ENCODE results near the gene NOCT. TPM values are rescaled to one million over a fixed set of nuclear protein-coding genes. Genes with fewer than 3 reads are reported as not detected.
A peak's percentile ranks its signal among the peaks of the same experiment; 100 is the strongest.
"Not testable (repeated sequence)": the region's sequence is repeated elsewhere in the genome, so short reads cannot be mapped to it uniquely, and the experiment has no call there.

NOCT gene
- total and polyA plus RNA-seq, 2 experiments from 2014 or later = 16.0 to 76.6 TPM

DNA sequence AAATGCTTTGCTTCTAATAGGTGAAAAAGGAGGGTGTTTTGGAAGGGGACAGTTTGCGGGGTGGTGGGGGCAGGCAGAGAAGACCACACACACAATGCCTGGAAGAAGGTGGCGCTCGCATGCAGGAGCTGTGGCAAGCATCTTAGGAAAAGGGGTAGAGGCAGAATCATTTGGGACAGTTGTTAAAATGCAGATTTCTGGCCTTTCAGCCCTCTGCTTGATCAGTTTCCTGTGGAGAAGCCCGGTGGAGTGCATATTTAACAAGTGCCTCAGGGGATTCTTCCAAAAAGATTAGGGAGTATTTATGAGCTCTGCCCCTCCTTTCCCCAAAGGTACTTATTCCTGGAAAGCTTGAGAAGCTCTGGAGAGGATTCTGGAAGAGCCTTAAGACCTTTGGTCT lies 4.8 kb downstream of the NOCT start:
- H3K27ac Mint-ChIP-seq = peak overlapping the region; percentile 64
- DNase-seq (ENCODE audit: low spot score) = peak; percentile 82
- TF ChIP-seq CREB1 (CRISPR knock-in tag; IDR thresholded peaks at IDR 0.05; ENCODE audit: low read depth) (no peak), NANOG (IDR thresholded peaks at IDR 0.05; ENCODE audit: borderline replicate concordance) (0 out of 2 replicates have a peak, but pooled peaks have one; percentile 34), POLR2AphosphoS5 (IDR thresholded peaks at IDR 0.05; ENCODE audit: low read depth) (no peak), EZH2phosphoT487 (IDR thresholded peaks at IDR 0.05; ENCODE audit: unreplicated experiment) (no peak), ZNF331 (CRISPR knock-in tag; IDR thresholded peaks at IDR 0.05; ENCODE audit: low read depth) (no peak), STAT1 (IDR thresholded peaks at IDR 0.05; ENCODE audit: unreplicated experiment) (no peak), JUNB (IDR thresholded peaks at IDR 0.05; ENCODE audit: unreplicated experiment) (no peak)
- TF ChIP-seq, protein P1, sequence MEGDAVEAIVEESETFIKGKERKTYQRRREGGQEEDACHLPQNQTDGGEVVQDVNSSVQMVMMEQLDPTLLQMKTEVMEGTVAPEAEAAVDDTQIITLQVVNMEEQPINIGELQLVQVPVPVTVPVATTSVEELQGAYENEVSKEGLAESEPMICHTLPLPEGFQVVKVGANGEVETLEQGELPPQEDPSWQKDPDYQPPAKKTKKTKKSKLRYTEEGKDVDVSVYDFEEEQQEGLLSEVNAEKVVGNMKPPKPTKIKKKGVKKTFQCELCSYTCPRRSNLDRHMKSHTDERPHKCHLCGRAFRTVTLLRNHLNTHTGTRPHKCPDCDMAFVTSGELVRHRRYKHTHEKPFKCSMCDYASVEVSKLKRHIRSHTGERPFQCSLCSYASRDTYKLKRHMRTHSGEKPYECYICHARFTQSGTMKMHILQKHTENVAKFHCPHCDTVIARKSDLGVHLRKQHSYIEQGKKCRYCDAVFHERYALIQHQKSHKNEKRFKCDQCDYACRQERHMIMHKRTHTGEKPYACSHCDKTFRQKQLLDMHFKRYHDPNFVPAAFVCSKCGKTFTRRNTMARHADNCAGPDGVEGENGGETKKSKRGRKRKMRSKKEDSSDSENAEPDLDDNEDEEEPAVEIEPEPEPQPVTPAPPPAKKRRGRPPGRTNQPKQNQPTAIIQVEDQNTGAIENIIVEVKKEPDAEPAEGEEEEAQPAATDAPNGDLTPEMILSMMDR (conservative IDR thresholded peaks at IDR 0.05; ENCODE audit: low read depth in 2 of 2) = peak in 1 of 2 experiments; percentile 60; a peak in 2 of 4 replicates
- TF ChIP-seq, protein P2, sequence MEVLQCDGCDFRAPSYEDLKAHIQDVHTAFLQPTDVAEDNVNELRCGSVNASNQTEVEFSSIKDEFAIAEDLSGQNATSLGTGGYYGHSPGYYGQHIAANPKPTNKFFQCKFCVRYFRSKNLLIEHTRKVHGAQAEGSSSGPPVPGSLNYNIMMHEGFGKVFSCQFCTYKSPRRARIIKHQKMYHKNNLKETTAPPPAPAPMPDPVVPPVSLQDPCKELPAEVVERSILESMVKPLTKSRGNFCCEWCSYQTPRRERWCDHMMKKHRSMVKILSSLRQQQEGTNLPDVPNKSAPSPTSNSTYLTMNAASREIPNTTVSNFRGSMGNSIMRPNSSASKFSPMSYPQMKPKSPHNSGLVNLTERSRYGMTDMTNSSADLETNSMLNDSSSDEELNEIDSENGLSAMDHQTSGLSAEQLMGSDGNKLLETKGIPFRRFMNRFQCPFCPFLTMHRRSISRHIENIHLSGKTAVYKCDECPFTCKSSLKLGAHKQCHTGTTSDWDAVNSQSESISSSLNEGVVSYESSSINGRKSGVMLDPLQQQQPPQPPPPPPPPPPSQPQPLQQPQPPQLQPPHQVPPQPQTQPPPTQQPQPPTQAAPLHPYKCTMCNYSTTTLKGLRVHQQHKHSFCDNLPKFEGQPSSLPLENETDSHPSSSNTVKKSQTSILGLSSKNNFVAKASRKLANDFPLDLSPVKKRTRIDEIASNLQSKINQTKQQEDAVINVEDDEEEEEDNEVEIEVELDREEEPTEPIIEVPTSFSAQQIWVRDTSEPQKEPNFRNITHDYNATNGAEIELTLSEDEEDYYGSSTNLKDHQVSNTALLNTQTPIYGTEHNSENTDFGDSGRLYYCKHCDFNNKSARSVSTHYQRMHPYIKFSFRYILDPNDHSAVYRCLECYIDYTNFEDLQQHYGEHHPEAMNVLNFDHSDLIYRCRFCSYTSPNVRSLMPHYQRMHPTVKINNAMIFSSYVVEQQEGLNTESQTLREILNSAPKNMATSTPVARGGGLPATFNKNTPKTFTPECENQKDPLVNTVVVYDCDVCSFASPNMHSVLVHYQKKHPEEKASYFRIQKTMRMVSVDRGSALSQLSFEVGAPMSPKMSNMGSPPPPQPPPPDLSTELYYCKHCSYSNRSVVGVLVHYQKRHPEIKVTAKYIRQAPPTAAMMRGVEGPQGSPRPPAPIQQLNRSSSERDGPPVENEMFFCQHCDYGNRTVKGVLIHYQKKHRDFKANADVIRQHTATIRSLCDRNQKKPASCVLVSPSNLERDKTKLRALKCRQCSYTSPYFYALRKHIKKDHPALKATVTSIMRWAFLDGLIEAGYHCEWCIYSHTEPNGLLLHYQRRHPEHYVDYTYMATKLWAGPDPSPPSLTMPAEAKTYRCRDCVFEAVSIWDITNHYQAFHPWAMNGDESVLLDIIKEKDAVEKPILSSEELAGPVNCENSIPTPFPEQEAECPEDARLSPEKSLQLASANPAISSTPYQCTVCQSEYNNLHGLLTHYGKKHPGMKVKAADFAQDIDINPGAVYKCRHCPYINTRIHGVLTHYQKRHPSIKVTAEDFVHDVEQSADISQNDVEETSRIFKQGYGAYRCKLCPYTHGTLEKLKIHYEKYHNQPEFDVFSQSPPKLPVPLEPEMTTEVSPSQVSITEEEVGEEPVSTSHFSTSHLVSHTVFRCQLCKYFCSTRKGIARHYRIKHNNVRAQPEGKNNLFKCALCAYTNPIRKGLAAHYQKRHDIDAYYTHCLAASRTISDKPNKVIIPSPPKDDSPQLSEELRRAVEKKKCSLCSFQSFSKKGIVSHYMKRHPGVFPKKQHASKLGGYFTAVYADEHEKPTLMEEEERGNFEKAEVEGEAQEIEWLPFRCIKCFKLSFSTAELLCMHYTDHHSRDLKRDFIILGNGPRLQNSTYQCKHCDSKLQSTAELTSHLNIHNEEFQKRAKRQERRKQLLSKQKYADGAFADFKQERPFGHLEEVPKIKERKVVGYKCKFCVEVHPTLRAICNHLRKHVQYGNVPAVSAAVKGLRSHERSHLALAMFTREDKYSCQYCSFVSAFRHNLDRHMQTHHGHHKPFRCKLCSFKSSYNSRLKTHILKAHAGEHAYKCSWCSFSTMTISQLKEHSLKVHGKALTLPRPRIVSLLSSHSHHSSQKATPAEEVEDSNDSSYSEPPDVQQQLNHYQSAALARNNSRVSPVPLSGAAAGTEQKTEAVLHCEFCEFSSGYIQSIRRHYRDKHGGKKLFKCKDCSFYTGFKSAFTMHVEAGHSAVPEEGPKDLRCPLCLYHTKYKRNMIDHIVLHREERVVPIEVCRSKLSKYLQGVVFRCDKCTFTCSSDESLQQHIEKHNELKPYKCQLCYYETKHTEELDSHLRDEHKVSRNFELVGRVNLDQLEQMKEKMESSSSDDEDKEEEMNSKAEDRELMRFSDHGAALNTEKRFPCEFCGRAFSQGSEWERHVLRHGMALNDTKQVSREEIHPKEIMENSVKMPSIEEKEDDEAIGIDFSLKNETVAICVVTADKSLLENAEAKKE (CRISPR knock-in tag; IDR thresholded peaks at IDR 0.05) = peak; percentile 24; the same call in 1 of the 2 replicates
- H3K4me1 ChIP-seq (ENCODE audit: insufficient read depth) = peaks cover 71% of the 10 kb centered on the region
- H4K20me1 ChIP-seq (replicated peaks; ENCODE audit: insufficient read depth) = peaks cover 45% of the 10 kb centered on the region
- peak overlapping the region; percentile 55 for H3K4me3 Mint-ChIP-seq
- no peaks in the 10 kb centered on the region for H3K27me3 ChIP-seq (ENCODE audit: insufficient read depth)
- peaks cover 37% of the 10 kb centered on the region for H3K36me3 Mint-ChIP-seq (ENCODE audit: low read depth)
- H3K4me2 ChIP-seq = peak overlapping the region; percentile 83
- ATAC-seq = peak; percentile 25
- H3K4me3 ChIP-seq = peak overlapping the region; percentile 77
- peaks cover 5% of the 10 kb centered on the region for H3K27me3 Mint-ChIP-seq (ENCODE audit: insufficient read depth, low read depth, poor library complexity)
- no peaks in the 10 kb centered on the region for H3K36me3 ChIP-seq (ENCODE audit: insufficient read depth)
- H3K9me3 Mint-ChIP-seq = no peaks in the 10 kb centered on the region; the same call in 2 of the 3 replicates
- H3K9me2 ChIP-seq (ENCODE audit: insufficient read depth) = no peaks in the 10 kb centered on the region
- peaks cover 92% of the 10 kb centered on the region for H3K79me2 ChIP-seq (replicated peaks; ENCODE audit: insufficient read depth)
- peak overlapping the region; percentile 94 for H3K27ac ChIP-seq (ENCODE audit: low read depth)
- peaks cover 21% of the 10 kb centered on the region for H3F3A ChIP-seq (replicated peaks; ENCODE audit: low read depth)
- H2AFZ ChIP-seq = no peak overlapping the region
- H3K4me1 Mint-ChIP-seq = peaks cover 59% of the 10 kb centered on the region

DNA sequence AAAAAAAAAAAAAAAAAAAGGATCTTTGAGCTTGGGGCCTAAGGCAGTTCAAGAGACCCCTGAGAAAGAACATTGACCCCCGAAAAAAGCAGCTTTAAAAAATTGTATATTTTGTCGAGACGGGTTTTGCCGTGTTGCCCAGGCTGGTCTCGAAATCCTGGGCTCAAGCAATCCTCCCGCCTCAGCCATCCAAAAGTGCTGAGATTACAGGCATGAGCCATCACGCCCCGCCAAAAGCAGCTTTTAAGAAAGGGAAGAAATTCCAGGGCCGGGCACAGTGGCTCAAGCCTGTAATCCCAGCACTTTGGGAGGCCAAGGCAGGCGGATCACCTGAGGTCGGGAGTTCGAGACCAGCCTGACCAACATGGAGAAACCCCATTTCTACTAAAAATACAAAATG lies 5.5 kb downstream of the NOCT start:
- peaks cover 21% of the 10 kb centered on the region for H3F3A ChIP-seq (replicated peaks; ENCODE audit: low read depth)
- peak overlapping the region; percentile 94 for H3K27ac ChIP-seq (ENCODE audit: low read depth)
- H3K4me3 ChIP-seq = peak overlapping the region; percentile 77
- ATAC-seq = peak; percentile 7
- not testable (repeated sequence) for H3K27me3 ChIP-seq (ENCODE audit: insufficient read depth); H2AFZ ChIP-seq; H3K36me3 ChIP-seq (ENCODE audit: insufficient read depth); H3K9me3 Mint-ChIP-seq; H3K9me2 ChIP-seq (ENCODE audit: insufficient read depth); H3K27ac Mint-ChIP-seq; H3K27me3 Mint-ChIP-seq (ENCODE audit: insufficient read depth, low read depth, poor library complexity)
- Mint-ChIP-seq H3K4me1 (peaks cover 59% of the 10 kb centered on the region), H3K36me3 (ENCODE audit: low read depth) (peaks cover 37% of the 10 kb centered on the region), H3K4me3 (peak overlapping the region; percentile 55; the same call in 2 of the 3 replicates)
- H3K4me2 ChIP-seq = peak overlapping the region; percentile 83
- H3K4me1 ChIP-seq (ENCODE audit: insufficient read depth) = peaks cover 74% of the 10 kb centered on the region
- peaks cover 49% of the 10 kb centered on the region for H4K20me1 ChIP-seq (replicated peaks; ENCODE audit: insufficient read depth)
- peaks cover 98% of the 10 kb centered on the region for H3K79me2 ChIP-seq (replicated peaks; ENCODE audit: insufficient read depth)
- DNase-seq (ENCODE audit: low spot score) = peak; percentile 45
